GM19395 (cell line): ENCODE data around the gene GPATCH2.
A peak's percentile ranks its signal among the peaks of the same experiment; 100 is the strongest.
"Not testable (repeated sequence)": the region's sequence is repeated elsewhere in the genome, so short reads cannot be mapped to it uniquely, and the experiment has no call there.

ENCODE experiments used
- ATAC-seq: cut with Tn5 transposase; IDR thresholded peaks from one replicate; pipeline ENCODE4 v1.9.1; 2021; ENCODE audit warnings: mild to moderate bottlenecking, moderate library complexity; ENCODE audit not compliant: unreplicated experiment

The GPATCH2 gene

GRCh38 chr1:217526636-217527035 lies 104.3 kb downstream of the GPATCH2 start:
- ATAC-seq = no peak

GRCh38 chr1:217525773-217526490 lies 105.0 kb downstream of the GPATCH2 start:
- ATAC-seq = no peak

- ATAC-seq = no peak
These were observed 105.9 kb downstream of the GPATCH2 start for GRCh38 chr1:217524787-217525520.

GRCh38 chr1:217523921-217524320 lies 107.0 kb downstream of the GPATCH2 start:
- ATAC-seq = not testable (repeated sequence)

- ATAC-seq = no peak
These were observed 108.6 kb downstream of the GPATCH2 start for GRCh38 chr1:217522277-217522676.

- no peak for ATAC-seq
These were observed 109.6 kb downstream of the GPATCH2 start for GRCh38 chr1:217521317-217521716.

GRCh38 chr1:217506878-217507277 lies 124.0 kb downstream of the GPATCH2 start:
- no peak for ATAC-seq

- no peak for ATAC-seq
These were observed 132.7 kb downstream of the GPATCH2 start for GRCh38 chr1:217498209-217498608.

GRCh38 chr1:217495249-217495648 lies 135.6 kb downstream of the GPATCH2 start:
- peak; percentile 95 for ATAC-seq

- ATAC-seq = peak; percentile 82
These were observed 136.1 kb downstream of the GPATCH2 start for GRCh38 chr1:217494767-217495166.

GRCh38 chr1:217493290-217493689 lies 137.6 kb downstream of the GPATCH2 start:
- ATAC-seq = no peak

- no peak for ATAC-seq
These were observed 146.0 kb downstream of the GPATCH2 start for GRCh38 chr1:217484871-217485270.

- ATAC-seq = peak; percentile 98
These were observed 148.4 kb downstream of the GPATCH2 start for GRCh38 chr1:217482356-217483102.

GRCh38 chr1:217478450-217478849 lies 152.4 kb downstream of the GPATCH2 start:
- ATAC-seq = no peak

GRCh38 chr1:217472915-217473314 lies 158.0 kb downstream of the GPATCH2 start:
- ATAC-seq = no peak

GRCh38 chr1:217471403-217471802 lies 159.5 kb downstream of the GPATCH2 start:
- ATAC-seq = no peak

GRCh38 chr1:217469983-217470382 lies 160.9 kb downstream of the GPATCH2 start:
- ATAC-seq = no peak

- ATAC-seq = no peak
These were observed 165.8 kb downstream of the GPATCH2 start for GRCh38 chr1:217465102-217465501.

GRCh38 chr1:217462666-217463065 lies 168.2 kb downstream of the GPATCH2 start:
- ATAC-seq = no peak

- ATAC-seq = no peak
These were observed 168.7 kb downstream of the GPATCH2 start for GRCh38 chr1:217462159-217462558.

GRCh38 chr1:217457016-217457415 lies 173.9 kb downstream of the GPATCH2 start:
- ATAC-seq = no peak

GRCh38 chr1:217456261-217456660 lies 174.6 kb downstream of the GPATCH2 start:
- no peak for ATAC-seq
